NCI-H1436 (cell line): Measurements from ENCODE around the gene PTPRC.
A peak's percentile ranks its signal among the peaks of the same experiment; 100 is the strongest.

Experiments
- DNase-seq: peaks from one replicate; lab custom pipeline; 2025; lab: John Stamatoyannopoulos, UW

The PTPRC gene

GRCh38 chr1:198674009-198674408 is 35.2 kb downstream of the PTPRC start:
- DNase-seq: no peak

- DNase-seq: no peak
These were observed 37.4 kb downstream of the PTPRC start for GRCh38 chr1:198676253-198676652.

GRCh38 chr1:198677027-198677426 is 38.2 kb downstream of the PTPRC start:
- no peak for DNase-seq

- no peak for DNase-seq
These were observed 39.0 kb downstream of the PTPRC start for GRCh38 chr1:198677871-198678270.

- no peak for DNase-seq
These were observed 39.5 kb downstream of the PTPRC start for GRCh38 chr1:198678301-198678836.

GRCh38 chr1:198678901-198679329 is 40.1 kb downstream of the PTPRC start:
- DNase-seq: no peak

- DNase-seq: no peak
These were observed 40.8 kb downstream of the PTPRC start for GRCh38 chr1:198679535-198680173.

GRCh38 chr1:198680174-198680875 is 41.5 kb downstream of the PTPRC start:
- no peak for DNase-seq

GRCh38 chr1:198681252-198681651 is 42.4 kb downstream of the PTPRC start:
- no peak for DNase-seq

GRCh38 chr1:198681831-198682759 is 43.3 kb downstream of the PTPRC start:
- DNase-seq: peak; percentile 64

- DNase-seq: no peak
These were observed 44.0 kb downstream of the PTPRC start for GRCh38 chr1:198682850-198683249.

GRCh38 chr1:198683449-198683848 is 44.6 kb downstream of the PTPRC start:
- no peak for DNase-seq

GRCh38 chr1:198686069-198686728 is 47.4 kb downstream of the PTPRC start:
- DNase-seq: no peak

GRCh38 chr1:198687429-198687828 is 48.6 kb downstream of the PTPRC start:
- DNase-seq: no peak

- DNase-seq: no peak
These were observed 52.2 kb downstream of the PTPRC start for GRCh38 chr1:198691063-198691462.

- DNase-seq: no peak
These were observed 54.5 kb downstream of the PTPRC start for GRCh38 chr1:198693321-198693720.

GRCh38 chr1:198694542-198694941 is 55.7 kb downstream of the PTPRC start:
- DNase-seq: no peak

- DNase-seq: no peak
These were observed 57.4 kb downstream of the PTPRC start for GRCh38 chr1:198696211-198696610.

- DNase-seq: no peak
These were observed 60.6 kb downstream of the PTPRC start for GRCh38 chr1:198699167-198700015.

- no peak for DNase-seq
These were observed 61.2 kb downstream of the PTPRC start for GRCh38 chr1:198700016-198700392.

GRCh38 chr1:198700396-198700795 is 61.6 kb downstream of the PTPRC start:
- DNase-seq: no peak
